GM19023 (cell line): ENCODE results near the gene CEBPA.

ENCODE experiments used
- ATAC-seq: cut with Tn5 transposase; IDR thresholded peaks from one replicate; pipeline ENCODE4 v1.9.1; 2021; ENCODE audit warnings: mild to moderate bottlenecking, moderate library complexity; ENCODE audit not compliant: unreplicated experiment

CEBPA gene

GRCh38 chr19:33273881-33274662 is 28.3 kb downstream of the CEBPA start:
- no peak for ATAC-seq

- no peak for ATAC-seq
Observed at GRCh38 chr19:33273065-33273736, 29.1 kb downstream of the CEBPA start.

- no peak for ATAC-seq
Observed at GRCh38 chr19:33271246-33272021, 30.9 kb downstream of the CEBPA start.

- no peak for ATAC-seq
Observed at GRCh38 chr19:33270769-33271168, 31.6 kb downstream of the CEBPA start.

- no peak for ATAC-seq
Observed at GRCh38 chr19:33269016-33269415, 33.3 kb downstream of the CEBPA start.

- no peak for ATAC-seq
Observed at GRCh38 chr19:33268162-33268991, 34.0 kb downstream of the CEBPA start.

- ATAC-seq, result no peak
Observed at GRCh38 chr19:33267706-33268105, 34.6 kb downstream of the CEBPA start.

GRCh38 chr19:33266974-33267484 is 35.3 kb downstream of the CEBPA start:
- ATAC-seq, result no peak

- no peak for ATAC-seq
Observed at GRCh38 chr19:33264881-33265445, 37.4 kb downstream of the CEBPA start.

- ATAC-seq, result no peak
Observed at GRCh38 chr19:33263325-33264023, 38.9 kb downstream of the CEBPA start.

- no peak for ATAC-seq
Observed at GRCh38 chr19:33261511-33262189, 40.7 kb downstream of the CEBPA start.

- no peak for ATAC-seq
Observed at GRCh38 chr19:33260628-33261418, 41.5 kb downstream of the CEBPA start.

- ATAC-seq, result no peak
Observed at GRCh38 chr19:33259539-33259938, 42.8 kb downstream of the CEBPA start.

GRCh38 chr19:33257828-33258227 is 44.5 kb downstream of the CEBPA start:
- ATAC-seq, result no peak

GRCh38 chr19:33256261-33256660 is 46.1 kb downstream of the CEBPA start:
- no peak for ATAC-seq

GRCh38 chr19:33255781-33256180 is 46.6 kb downstream of the CEBPA start:
- ATAC-seq, result no peak

- no peak for ATAC-seq
Observed at GRCh38 chr19:33254245-33254824, 48.0 kb downstream of the CEBPA start.

- ATAC-seq, result no peak
Observed at GRCh38 chr19:33252971-33253370, 49.4 kb downstream of the CEBPA start.
